ENCODE measurements around the gene BIN2. TPM values are rescaled to one million over a fixed set of nuclear protein-coding genes. Genes with fewer than 3 reads are reported as not detected.
A peak's percentile ranks its signal among the peaks of the same experiment; 100 is the strongest.

The BIN2 gene
- total and polyA plus RNA-seq, 2 donors from 2014 or later = 3.4 to 15.6 TPM

GRCh38 chr12:51328587-51328986, 4.6 kb upstream of the BIN2 start:
- H3K4me3 ChIP-seq (ENCODE audit: low read length in 3 of 3) = no peak overlapping the region
- intact Hi-C loops (cut with DNase I) = no loop called here
- FAIRE-seq = no peak
- no peak overlapping the region for H3K27ac ChIP-seq (ENCODE audit: low read depth in 2 of 2, low read length in 2 of 2)
- TF ChIP-seq, protein P1, sequence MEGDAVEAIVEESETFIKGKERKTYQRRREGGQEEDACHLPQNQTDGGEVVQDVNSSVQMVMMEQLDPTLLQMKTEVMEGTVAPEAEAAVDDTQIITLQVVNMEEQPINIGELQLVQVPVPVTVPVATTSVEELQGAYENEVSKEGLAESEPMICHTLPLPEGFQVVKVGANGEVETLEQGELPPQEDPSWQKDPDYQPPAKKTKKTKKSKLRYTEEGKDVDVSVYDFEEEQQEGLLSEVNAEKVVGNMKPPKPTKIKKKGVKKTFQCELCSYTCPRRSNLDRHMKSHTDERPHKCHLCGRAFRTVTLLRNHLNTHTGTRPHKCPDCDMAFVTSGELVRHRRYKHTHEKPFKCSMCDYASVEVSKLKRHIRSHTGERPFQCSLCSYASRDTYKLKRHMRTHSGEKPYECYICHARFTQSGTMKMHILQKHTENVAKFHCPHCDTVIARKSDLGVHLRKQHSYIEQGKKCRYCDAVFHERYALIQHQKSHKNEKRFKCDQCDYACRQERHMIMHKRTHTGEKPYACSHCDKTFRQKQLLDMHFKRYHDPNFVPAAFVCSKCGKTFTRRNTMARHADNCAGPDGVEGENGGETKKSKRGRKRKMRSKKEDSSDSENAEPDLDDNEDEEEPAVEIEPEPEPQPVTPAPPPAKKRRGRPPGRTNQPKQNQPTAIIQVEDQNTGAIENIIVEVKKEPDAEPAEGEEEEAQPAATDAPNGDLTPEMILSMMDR (IDR thresholded peaks at IDR 0.05; ENCODE audit: borderline replicate concordance, extremely low read depth, insufficient read depth) = no peak
- H3K9me3 ChIP-seq (ENCODE audit: control insufficient read depth in 2 of 3, insufficient read depth in 1 of 3, low read length in 3 of 3) = no peaks in the 10 kb centered on the region
- no peaks in the 10 kb centered on the region for H3K4me1 ChIP-seq (ENCODE audit: control insufficient read depth in 2 of 3, insufficient read depth in 2 of 3, low read depth in 1 of 3, low read length in 3 of 3)
- H3K9ac ChIP-seq (ENCODE audit: low read length in 3 of 3) = no peak overlapping the region
- H3K36me3 ChIP-seq (ENCODE audit: control insufficient read depth in 2 of 3, insufficient read depth in 3 of 3, low read length in 3 of 3) = no peaks in the 10 kb centered on the region
- H3K27me3 ChIP-seq (ENCODE audit: control insufficient read depth, insufficient read depth, low read length) = no peaks in the 10 kb centered on the region
- no peak for DNase-seq

DNA sequence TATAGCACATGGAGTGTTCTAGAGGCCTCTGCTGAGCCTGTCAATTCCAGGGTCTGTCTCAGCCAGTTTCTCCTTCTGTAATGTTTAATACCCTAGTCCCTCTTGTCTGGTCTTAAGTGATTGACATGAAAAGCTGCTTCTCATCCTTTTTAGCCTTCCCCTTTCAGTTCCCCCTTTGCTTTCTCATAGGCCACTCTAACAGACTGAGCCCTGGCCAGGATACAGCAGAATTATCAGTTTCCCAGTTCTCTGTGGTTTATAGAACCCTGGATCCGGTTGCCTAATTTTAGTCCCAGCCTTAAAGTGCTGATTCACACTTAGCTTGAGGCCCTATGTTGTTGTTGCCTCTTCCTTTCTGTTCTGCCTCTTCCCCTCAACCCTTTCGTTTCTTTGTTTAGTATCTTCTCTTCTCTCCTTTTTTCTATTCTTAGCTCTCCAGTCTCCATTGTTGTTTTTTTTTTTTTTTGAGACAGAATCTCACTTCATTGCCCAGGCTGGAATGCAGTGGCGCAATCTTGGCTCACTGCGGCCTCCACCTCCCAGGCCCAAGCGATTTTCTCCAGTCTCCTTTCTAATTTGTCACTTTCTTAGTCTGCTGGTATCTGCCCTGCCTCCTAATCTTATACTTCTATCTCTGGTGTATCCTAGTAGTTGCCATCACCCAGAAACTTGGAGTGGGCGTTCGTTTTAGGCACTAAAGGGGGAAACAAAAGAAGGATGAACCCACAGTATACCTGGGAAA, 2.9 kb upstream of the BIN2 start:
- no peaks in the 10 kb centered on the region for H3K36me3 ChIP-seq (ENCODE audit: control insufficient read depth in 2 of 3, insufficient read depth in 3 of 3, low read length in 3 of 3)
- FAIRE-seq = no peak
- DNase-seq = peak in 1 of 5 donors; percentile 14
- intact Hi-C loops (cut with DNase I) = no loop called here
- no peaks in the 10 kb centered on the region for H3K27me3 ChIP-seq (ENCODE audit: control insufficient read depth, insufficient read depth, low read length)
- no peaks in the 10 kb centered on the region for H3K9me3 ChIP-seq (ENCODE audit: control insufficient read depth in 2 of 3, insufficient read depth in 1 of 3, low read length in 3 of 3)
- TF ChIP-seq, protein P1 (IDR thresholded peaks at IDR 0.05; ENCODE audit: borderline replicate concordance, extremely low read depth, insufficient read depth) = no peak
- H3K4me3 ChIP-seq (ENCODE audit: low read length in 3 of 3) = no peak overlapping the region
- no peaks in the 10 kb centered on the region for H3K4me1 ChIP-seq (ENCODE audit: control insufficient read depth in 2 of 3, insufficient read depth in 2 of 3, low read depth in 1 of 3, low read length in 3 of 3)
- no peak overlapping the region for H3K27ac ChIP-seq (ENCODE audit: low read depth in 2 of 2, low read length in 2 of 2)
- no peak overlapping the region for H3K9ac ChIP-seq (ENCODE audit: low read length in 3 of 3)

- no peak for DNase-seq
- H3K4me3 ChIP-seq (ENCODE audit: low read length in 3 of 3) = no peak overlapping the region
- H3K9ac ChIP-seq (ENCODE audit: low read length in 3 of 3) = no peak overlapping the region
- no peaks in the 10 kb centered on the region for H3K27me3 ChIP-seq (ENCODE audit: control insufficient read depth, insufficient read depth, low read length)
- no peaks in the 10 kb centered on the region for H3K36me3 ChIP-seq (ENCODE audit: control insufficient read depth in 2 of 3, insufficient read depth in 3 of 3, low read length in 3 of 3)
- H3K27ac ChIP-seq (ENCODE audit: low read depth in 2 of 2, low read length in 2 of 2) = no peak overlapping the region
- intact Hi-C loops (cut with DNase I) = no loop called here
- H3K9me3 ChIP-seq (ENCODE audit: control insufficient read depth in 2 of 3, insufficient read depth in 1 of 3, low read length in 3 of 3) = no peaks in the 10 kb centered on the region
- no peak for FAIRE-seq
- TF ChIP-seq, protein P1 (IDR thresholded peaks at IDR 0.05; ENCODE audit: borderline replicate concordance, extremely low read depth, insufficient read depth) = no peak
- H3K4me1 ChIP-seq (ENCODE audit: control insufficient read depth in 2 of 3, insufficient read depth in 2 of 3, low read depth in 1 of 3, low read length in 3 of 3) = no peaks in the 10 kb centered on the region
Measured at GRCh38 chr12:51324953-51325352, 979 bp upstream of the BIN2 start.

Measured in kidney (tissue), 14 donors.